ENCODE data around the gene ACER1.
A peak's percentile ranks its signal among the peaks of the same experiment; 100 is the strongest.
"Not testable (repeated sequence)": the region's sequence is repeated elsewhere in the genome, so short reads cannot be mapped to it uniquely, and the experiment has no call there.

Gene ACER1

GRCh38 chr19:6286676-6287075 lies 46.7 kb downstream of the ACER1 start:
- no peak for DNase-seq

GRCh38 chr19:6282393-6282792 lies 51.0 kb downstream of the ACER1 start:
- DNase-seq: not testable (repeated sequence)

- DNase-seq: peak; percentile 92
These were observed 53.4 kb downstream of the ACER1 start, which contains the start of gene MLLT1 for GRCh38 chr19:6279931-6280591. Gene MLLT1, minus strand, starts transcription at chr19:6279975. Its CDS starts 191 bp downstream, at chr19:6279784.

- no peak for DNase-seq
These were observed 53.8 kb downstream of the ACER1 start for GRCh38 chr19:6279620-6279930.

- no peak for DNase-seq
These were observed 54.4 kb downstream of the ACER1 start for GRCh38 chr19:6278740-6279619.

GRCh38 chr19:6278051-6278450 lies 55.4 kb downstream of the ACER1 start:
- DNase-seq: no peak

- DNase-seq: no peak
These were observed 57.0 kb downstream of the ACER1 start for GRCh38 chr19:6276447-6276846.

- no peak for DNase-seq
These were observed 58.2 kb downstream of the ACER1 start for GRCh38 chr19:6275170-6275744.

- DNase-seq: no peak
These were observed 58.7 kb downstream of the ACER1 start for GRCh38 chr19:6274756-6275155.

- no peak for DNase-seq
These were observed 59.5 kb downstream of the ACER1 start for GRCh38 chr19:6273701-6274601.

- DNase-seq: no peak
These were observed 60.4 kb downstream of the ACER1 start for GRCh38 chr19:6272913-6273600.

GRCh38 chr19:6272411-6272791 lies 61.0 kb downstream of the ACER1 start:
- DNase-seq: no peak

GRCh38 chr19:6271721-6272410 lies 61.5 kb downstream of the ACER1 start:
- no peak for DNase-seq

GRCh38 chr19:6271251-6271650 lies 62.2 kb downstream of the ACER1 start:
- no peak for DNase-seq

- DNase-seq: no peak
These were observed 62.6 kb downstream of the ACER1 start for GRCh38 chr19:6270822-6271221.

- no peak for DNase-seq
These were observed 63.2 kb downstream of the ACER1 start for GRCh38 chr19:6270076-6270745.

GRCh38 chr19:6269101-6269886 lies 64.1 kb downstream of the ACER1 start:
- no peak for DNase-seq

GRCh38 chr19:6268382-6268771 lies 65.0 kb downstream of the ACER1 start:
- no peak for DNase-seq

- no peak for DNase-seq
These were observed 65.6 kb downstream of the ACER1 start for GRCh38 chr19:6267552-6268381.
